DND-41 (cell line): ENCODE data around the gene ACTN1.
A peak's percentile ranks its signal among the peaks of the same experiment; 100 is the strongest.

Experiments used
- ATAC-seq: fragments of 200-7000 bp; cut with Tn5 transposase; 3 replicates; pipeline ENCODE4 v1.9.1; 2021; ENCODE audit warnings: low read depth; ENCODE audit not compliant: insufficient read depth
- DNase-seq: peaks from one replicate; pipeline ENCODE4 v3.0.0-alpha.2; 2020
- H2AFZ ChIP-seq: 2 replicates; pipeline ENCODE4 v1.6.0; 2012; ENCODE audit warnings: low read depth, low read length
- H3K27ac ChIP-seq: 2 replicates; pipeline ENCODE4 v1.5.1; 2012; ENCODE audit warnings: low read length, inconsistent platforms
- H3K27me3 ChIP-seq: fragments of 200-600 bp; sonication (generic); 2 replicates; pipeline ENCODE4 v1.6.0; 2012; ENCODE audit warnings: low read length, mild to moderate bottlenecking, inconsistent platforms; ENCODE audit not compliant: insufficient read depth, poor library complexity
- H3K36me3 ChIP-seq: 2 replicates; pipeline ENCODE4 v1.5.1; 2012; ENCODE audit warnings: low read length, inconsistent platforms; ENCODE audit not compliant: insufficient read depth
- H3K4me1 ChIP-seq: 2 replicates; pipeline ENCODE4 v1.5.1; 2012; ENCODE audit warnings: mild to moderate bottlenecking, low read length; ENCODE audit not compliant: insufficient read depth
- H3K4me2 ChIP-seq: 2 replicates; pipeline ENCODE4 v1.6.0; 2012; ENCODE audit warnings: mild to moderate bottlenecking, moderate library complexity, low read length, inconsistent platforms; ENCODE audit not compliant: insufficient read depth
- H3K4me3 ChIP-seq, 2 experiments: fragments of 200-600 bp in 1 of 2; shearing (Covaris generic) in 1 of 2; 2 replicates each; pipeline ENCODE4 v1.5.1; 2012 to 2016; ENCODE audit warnings: inconsistent platforms in 2 of 2, low read length in 2 of 2, mild to moderate bottlenecking in 2 of 2, low read depth in 1 of 2, moderate library complexity in 1 of 2
- H3K79me2 ChIP-seq: 2 replicates; pipeline ENCODE4 v1.6.0; 2012; ENCODE audit warnings: low read length, inconsistent platforms; ENCODE audit not compliant: insufficient read depth
- H3K9ac ChIP-seq: 2 replicates; pipeline ENCODE4 v1.6.0; 2012; ENCODE audit warnings: low read depth, mild to moderate bottlenecking, inconsistent platforms, low read length, moderate library complexity
- H3K9me3 ChIP-seq: 2 replicates; pipeline ENCODE4 v1.5.1; 2012; ENCODE audit warnings: low read length, moderate library complexity, mild to moderate bottlenecking, inconsistent platforms; ENCODE audit not compliant: insufficient read depth, severe bottlenecking
- H4K20me1 ChIP-seq: 2 replicates; pipeline ENCODE4 v1.6.0; 2012; ENCODE audit warnings: low read length; ENCODE audit not compliant: insufficient read depth
- CTCF ChIP-seq: IDR thresholded peaks from 2 replicates; pipeline ENCODE4 v1.5.1; 2012; ENCODE audit warnings: borderline replicate concordance, low read length, moderate library complexity, mild to moderate bottlenecking; ENCODE audit not compliant: poor library complexity, severe bottlenecking; ENCODE audit errors: extremely low read depth
- EZH2 ChIP-seq: IDR thresholded peaks from 3 replicates; pipeline ENCODE4 v1.6.1; 2012; ENCODE audit warnings: borderline replicate concordance, low read depth, mild to moderate bottlenecking, moderate library complexity, low read length, inconsistent platforms; ENCODE audit not compliant: severe bottlenecking

The ACTN1 gene

GRCh38 chr14:68874746-68875155, 104.4 kb downstream of the ACTN1 start:
- Histone ChIP-seq H3K4me2 (peak overlapping the region; percentile 60), H4K20me1 (no peaks in the 10 kb centered on the region), H3K4me3 (peak overlapping the region; percentile 19 to 60; a peak in 3 of 4 replicates), H3K9me3 (no peaks in the 10 kb centered on the region), H3K27ac (peak overlapping the region; percentile 67), H3K27me3 (no peaks in the 10 kb centered on the region), H3K79me2 (no peaks in the 10 kb centered on the region), H3K4me1 (peaks cover 9% of the 10 kb centered on the region), H3K36me3 (peaks cover 79% of the 10 kb centered on the region), H2AFZ (peak overlapping the region; percentile 54), H3K9ac (peak overlapping the region; percentile 56)
- DNase-seq, result peak; percentile 77
- TF ChIP-seq EZH2, result no peak
- no peak for TF ChIP-seq CTCF
- peak; percentile 82 for ATAC-seq

GRCh38 chr14:68873376-68873775, 105.7 kb downstream of the ACTN1 start:
- ATAC-seq (no peak), DNase-seq (no peak)
- Histone ChIP-seq H3K4me2 (no peak overlapping the region), H3K27me3 (no peaks in the 10 kb centered on the region), H3K36me3 (peaks cover 67% of the 10 kb centered on the region), H3K79me2 (no peaks in the 10 kb centered on the region), H2AFZ (no peak overlapping the region), H3K4me3 (no peak overlapping the region), H3K27ac (no peak overlapping the region), H3K9ac (no peak overlapping the region), H4K20me1 (no peaks in the 10 kb centered on the region), H3K9me3 (no peaks in the 10 kb centered on the region), H3K4me1 (peaks cover 9% of the 10 kb centered on the region)
- no peak for TF ChIP-seq EZH2
- no peak for TF ChIP-seq CTCF

GRCh38 chr14:68871392-68871791, 107.7 kb downstream of the ACTN1 start:
- Histone ChIP-seq H2AFZ (no peak overlapping the region), H3K4me2 (no peak overlapping the region), H3K4me1 (peaks cover 9% of the 10 kb centered on the region), H3K79me2 (no peaks in the 10 kb centered on the region), H3K27ac (no peak overlapping the region), H4K20me1 (no peaks in the 10 kb centered on the region), H3K9ac (no peak overlapping the region), H3K9me3 (no peaks in the 10 kb centered on the region), H3K36me3 (peaks cover 48% of the 10 kb centered on the region), H3K27me3 (no peaks in the 10 kb centered on the region), H3K4me3 (no peak overlapping the region)
- ATAC-seq (no peak), DNase-seq (no peak)
- no peak for TF ChIP-seq CTCF
- TF ChIP-seq EZH2, result no peak

- DNase-seq (no peak), ATAC-seq (no peak)
- peaks cover 7% of the 10 kb centered on the region for H3K36me3 ChIP-seq
- TF ChIP-seq EZH2, result no peak
- H3K27me3 ChIP-seq, result no peaks in the 10 kb centered on the region
- no peak overlapping the region for H3K4me3 ChIP-seq
- H3K79me2 ChIP-seq, result no peaks in the 10 kb centered on the region
- H2AFZ ChIP-seq, result no peak overlapping the region
- no peak overlapping the region for H3K4me2 ChIP-seq
- H3K9me3 ChIP-seq, result peaks cover 11% of the 10 kb centered on the region
- H3K4me1 ChIP-seq, result no peaks in the 10 kb centered on the region
- H3K27ac ChIP-seq, result no peak overlapping the region
- no peak overlapping the region for H3K9ac ChIP-seq
- H4K20me1 ChIP-seq, result no peaks in the 10 kb centered on the region
Measured at GRCh38 chr14:68866991-68867533, 112.0 kb downstream of the ACTN1 start.
